Mesendoderm (in vitro differentiated cells): ENCODE data around the gene CD63.
A peak's percentile ranks its signal among the peaks of the same experiment; 100 is the strongest.

Experiments
- DNase-seq: peaks from one replicate; pipeline ENCODE4 v3.0.0; 2013
- H2AK5ac ChIP-seq: 2 replicates; pipeline ENCODE4 v1.6.1; 2013; ENCODE audit warnings: low read length, inconsistent platforms
- H2BK120ac ChIP-seq: 2 replicates; pipeline ENCODE4 v1.6.1; 2013; ENCODE audit warnings: low read depth, mild to moderate bottlenecking, low read length, moderate library complexity, mixed read lengths
- H2BK15ac ChIP-seq: replicated peaks from 2 replicates; pipeline ENCODE4 v1.6.1; 2013; ENCODE audit warnings: low read depth, mild to moderate bottlenecking, moderate library complexity
- H2BK5ac ChIP-seq: 2 replicates; pipeline ENCODE4 v1.6.1; 2013; ENCODE audit warnings: low read length, inconsistent platforms
- H3K18ac ChIP-seq: 2 replicates; pipeline ENCODE4 v1.6.1; 2013; ENCODE audit warnings: mild to moderate bottlenecking, low read length, mixed read lengths
- H3K23ac ChIP-seq: one replicate; pipeline ENCODE4 v1.6.1; 2013; ENCODE audit warnings: low read length
- H3K27ac ChIP-seq: 2 replicates; pipeline ENCODE4 v1.5.1; 2013; ENCODE audit warnings: low read depth, mild to moderate bottlenecking, inconsistent platforms, low read length, moderate library complexity
- H3K27me3 ChIP-seq: 2 replicates; pipeline ENCODE4 v1.6.1; 2013; ENCODE audit warnings: low read length, control low read depth, mild to moderate bottlenecking, inconsistent platforms; ENCODE audit not compliant: insufficient read depth, poor library complexity
- H3K36me3 ChIP-seq: 2 replicates; pipeline ENCODE4 v1.6.1; 2013; ENCODE audit warnings: low read length, inconsistent platforms; ENCODE audit not compliant: control insufficient read depth, insufficient read depth
- H3K4ac ChIP-seq: one replicate; pipeline ENCODE4 v1.6.1; 2013; ENCODE audit warnings: low read depth, mild to moderate bottlenecking, low read length, moderate library complexity
- H3K4me1 ChIP-seq: 2 replicates; pipeline ENCODE4 v1.6.1; 2013; ENCODE audit warnings: low read depth, low read length, inconsistent platforms; ENCODE audit not compliant: control insufficient read depth
- H3K4me2 ChIP-seq: 2 replicates; pipeline ENCODE4 v1.6.1; 2013; ENCODE audit warnings: low read length
- H3K4me3 ChIP-seq: 2 replicates; pipeline ENCODE4 v1.5.1; 2013; ENCODE audit warnings: mild to moderate bottlenecking, low read length
- H3K56ac ChIP-seq: one replicate; pipeline ENCODE4 v1.6.1; 2013; ENCODE audit warnings: low read length
- H3K79me1 ChIP-seq: 2 replicates; pipeline ENCODE4 v1.6.1; 2013; ENCODE audit warnings: low read length, inconsistent platforms
- H3K79me2 ChIP-seq: 2 replicates; pipeline ENCODE4 v1.6.1; 2013; ENCODE audit warnings: mild to moderate bottlenecking, low read length; ENCODE audit not compliant: control insufficient read depth, insufficient read depth
- H3K9ac ChIP-seq: 2 replicates; pipeline ENCODE4 v1.6.1; 2013; ENCODE audit warnings: low read length, inconsistent platforms
- H4K5ac ChIP-seq: one replicate; pipeline ENCODE4 v1.6.1; 2013; ENCODE audit warnings: low read length
- H4K8ac ChIP-seq: one replicate; pipeline ENCODE4 v1.6.1; 2013; ENCODE audit warnings: low read depth, mild to moderate bottlenecking, control low read depth, low read length, moderate library complexity
- WGBS: extraction: QIAGEN DNeasy Blood & Tissue Kit; methylation state at CpG from one replicate; pipeline ENCODE4 v1.1.7; 2013; ENCODE audit warnings: low lambda C conversion rate, missing lambda C conversion rate; ENCODE audit not compliant: insufficient coverage; ENCODE audit errors: extremely low coverage; 5-methylcytosine and 5-hydroxymethylcytosine counted together

Gene CD63

DNA sequence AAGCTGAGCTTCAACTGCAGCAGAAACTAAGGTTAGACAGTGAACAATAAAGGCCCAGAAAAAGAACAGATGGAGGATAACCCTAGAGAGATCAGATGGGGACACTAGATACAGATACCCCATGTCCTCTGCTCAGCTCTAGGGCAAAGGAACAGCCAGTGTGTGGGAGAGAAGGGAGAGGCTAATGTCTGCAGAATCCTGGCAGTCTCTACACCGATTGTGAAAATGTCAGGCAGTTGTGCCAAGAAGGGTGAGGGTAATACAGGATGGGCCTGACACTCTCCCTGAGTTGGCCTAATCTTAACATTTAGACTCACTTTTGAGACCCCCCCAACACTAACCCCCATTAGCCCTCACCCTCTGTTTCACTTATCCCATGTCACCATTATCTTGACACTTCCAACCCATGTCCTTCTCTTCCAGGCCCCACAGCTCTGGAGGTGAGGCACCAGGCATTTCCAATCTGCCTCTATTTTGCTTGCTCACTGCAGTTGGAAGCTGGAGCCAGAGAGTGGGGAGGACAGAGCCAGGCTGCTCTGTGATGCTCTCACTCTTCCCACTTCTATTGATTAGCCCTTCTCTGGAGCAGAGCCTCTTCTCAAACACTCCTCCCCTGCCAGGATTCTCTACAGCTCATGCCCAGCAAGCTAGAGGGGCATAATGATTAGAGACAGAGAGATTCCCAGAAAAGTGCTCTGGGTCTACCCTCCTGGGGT, 16.0 kb downstream of the CD63 start:
- H3K9ac ChIP-seq, result no peak overlapping the region
- no peak overlapping the region for H3K4me3 ChIP-seq
- no peak overlapping the region for H4K8ac ChIP-seq
- peaks cover 13% of the 10 kb centered on the region for H3K4me1 ChIP-seq
- DNase-seq, result no peak
- no peaks in the 10 kb centered on the region for H3K79me2 ChIP-seq
- no peaks in the 10 kb centered on the region for H3K27me3 ChIP-seq
- no peak overlapping the region for H3K23ac ChIP-seq
- no peak overlapping the region for H3K18ac ChIP-seq
- H3K4me2 ChIP-seq, result no peak overlapping the region
- no peaks in the 10 kb centered on the region for H3K79me1 ChIP-seq
- no CpG with 5 or more reads among the region's 1 CpG for WGBS
- no peak overlapping the region for H2BK15ac ChIP-seq
- H3K27ac ChIP-seq, result no peak overlapping the region
- H3K4ac ChIP-seq, result no peak overlapping the region
- no peak overlapping the region for H4K5ac ChIP-seq
- no peak overlapping the region for H2BK120ac ChIP-seq
- no peak overlapping the region for H3K56ac ChIP-seq
- no peak overlapping the region for H2AK5ac ChIP-seq
- H3K36me3 ChIP-seq, result no peaks in the 10 kb centered on the region
- H2BK5ac ChIP-seq, result no peak overlapping the region

DNA sequence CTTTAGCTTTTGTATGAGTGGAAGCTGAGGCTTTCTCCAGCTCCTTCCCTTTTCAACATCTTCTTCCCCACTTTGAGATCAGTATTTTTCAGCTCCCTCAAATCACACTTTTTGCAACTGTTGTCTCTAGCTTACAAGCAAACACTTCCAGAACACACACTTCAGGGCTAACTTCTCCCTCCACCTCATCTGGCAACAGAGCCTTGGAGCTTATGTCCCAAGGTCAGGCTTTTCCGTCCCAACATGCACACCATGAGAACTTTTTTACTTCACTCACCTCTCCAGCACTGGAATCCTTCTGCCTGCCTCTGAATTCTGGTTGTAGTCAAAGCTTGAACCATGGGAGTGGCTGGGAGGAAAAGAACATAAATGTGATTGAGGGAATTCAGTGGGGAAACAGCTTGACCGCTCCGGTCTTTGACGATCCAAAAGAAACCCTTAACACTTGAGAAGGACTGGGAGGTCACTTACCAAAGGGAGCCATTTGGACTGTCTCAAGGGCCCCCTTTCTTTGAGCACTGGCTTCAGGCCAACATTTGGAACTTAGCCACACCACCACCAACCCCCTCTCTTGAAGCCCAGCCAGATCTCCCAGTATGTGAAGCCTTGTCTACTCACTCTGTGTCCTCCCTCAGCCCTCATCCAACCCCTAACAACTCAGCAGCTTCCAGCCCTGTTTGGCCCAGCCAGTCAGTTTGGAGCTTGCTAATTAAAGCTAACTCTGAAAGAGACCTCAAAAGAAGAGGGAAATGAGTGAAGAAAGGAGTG, 16.8 kb downstream of the CD63 start:
- Histone ChIP-seq H2BK5ac (no peak overlapping the region), H3K23ac (no peak overlapping the region), H2BK120ac (no peak overlapping the region), H4K5ac (no peak overlapping the region), H3K4ac (no peak overlapping the region), H3K4me1 (peaks cover 6% of the 10 kb centered on the region), H3K56ac (no peak overlapping the region), H3K9ac (no peak overlapping the region), H2BK15ac (no peak overlapping the region), H3K79me1 (no peaks in the 10 kb centered on the region), H3K4me2 (no peak overlapping the region), H3K18ac (no peak overlapping the region), H3K79me2 (no peaks in the 10 kb centered on the region), H3K27ac (no peak overlapping the region), H3K27me3 (no peaks in the 10 kb centered on the region), H3K36me3 (no peaks in the 10 kb centered on the region), H2AK5ac (no peak overlapping the region), H4K8ac (no peak overlapping the region), H3K4me3 (no peak overlapping the region)
- WGBS, result no CpG with 5 or more reads among the region's 4 CpGs
- DNase-seq, result no peak

DNA sequence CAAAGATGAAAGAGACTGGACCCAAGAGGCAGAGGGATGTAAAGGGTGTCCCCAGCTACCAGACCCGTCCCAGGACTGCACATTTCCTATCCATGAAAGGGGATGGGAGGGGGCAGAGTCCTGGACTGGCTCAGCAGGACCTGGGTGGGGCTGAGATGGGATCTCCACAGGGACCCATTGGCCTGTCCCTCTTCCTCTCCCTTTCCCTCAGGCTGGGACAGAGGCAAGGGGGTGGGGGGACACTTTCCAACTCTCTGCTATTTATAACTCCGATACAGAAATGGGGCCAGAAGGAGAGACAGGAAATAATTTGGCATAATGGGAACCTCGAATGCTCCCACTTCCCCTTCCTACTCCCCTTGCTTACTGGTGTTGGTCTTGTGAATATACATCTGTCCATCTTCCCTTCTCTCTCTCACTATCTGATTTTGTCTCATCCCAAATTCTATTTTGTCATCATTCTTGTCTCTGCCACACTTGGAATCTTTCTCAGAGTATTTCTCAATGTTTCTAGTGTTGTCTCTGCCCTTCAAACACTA, 20.0 kb downstream of the CD63 start:
- no peak overlapping the region for H2AK5ac ChIP-seq
- peak overlapping the region; percentile 5 for H3K4me2 ChIP-seq
- H4K8ac ChIP-seq, result no peak overlapping the region
- H2BK5ac ChIP-seq, result no peak overlapping the region
- H3K79me2 ChIP-seq, result no peaks in the 10 kb centered on the region
- no peak overlapping the region for H3K4ac ChIP-seq
- H3K27me3 ChIP-seq, result no peaks in the 10 kb centered on the region
- no peak overlapping the region for H2BK15ac ChIP-seq
- H3K79me1 ChIP-seq, result no peaks in the 10 kb centered on the region
- H3K36me3 ChIP-seq, result no peaks in the 10 kb centered on the region
- no peak overlapping the region for H3K9ac ChIP-seq
- H3K4me1 ChIP-seq, result peaks cover 4% of the 10 kb centered on the region
- no peak overlapping the region for H3K23ac ChIP-seq
- H4K5ac ChIP-seq, result no peak overlapping the region
- WGBS, result no CpG with 5 or more reads among the region's 3 CpGs
- H2BK120ac ChIP-seq, result no peak overlapping the region
- no peak overlapping the region for H3K4me3 ChIP-seq
- H3K27ac ChIP-seq, result no peak overlapping the region
- no peak for DNase-seq
- peak overlapping the region; percentile 80 for H3K56ac ChIP-seq
- H3K18ac ChIP-seq, result no peak overlapping the region

DNA sequence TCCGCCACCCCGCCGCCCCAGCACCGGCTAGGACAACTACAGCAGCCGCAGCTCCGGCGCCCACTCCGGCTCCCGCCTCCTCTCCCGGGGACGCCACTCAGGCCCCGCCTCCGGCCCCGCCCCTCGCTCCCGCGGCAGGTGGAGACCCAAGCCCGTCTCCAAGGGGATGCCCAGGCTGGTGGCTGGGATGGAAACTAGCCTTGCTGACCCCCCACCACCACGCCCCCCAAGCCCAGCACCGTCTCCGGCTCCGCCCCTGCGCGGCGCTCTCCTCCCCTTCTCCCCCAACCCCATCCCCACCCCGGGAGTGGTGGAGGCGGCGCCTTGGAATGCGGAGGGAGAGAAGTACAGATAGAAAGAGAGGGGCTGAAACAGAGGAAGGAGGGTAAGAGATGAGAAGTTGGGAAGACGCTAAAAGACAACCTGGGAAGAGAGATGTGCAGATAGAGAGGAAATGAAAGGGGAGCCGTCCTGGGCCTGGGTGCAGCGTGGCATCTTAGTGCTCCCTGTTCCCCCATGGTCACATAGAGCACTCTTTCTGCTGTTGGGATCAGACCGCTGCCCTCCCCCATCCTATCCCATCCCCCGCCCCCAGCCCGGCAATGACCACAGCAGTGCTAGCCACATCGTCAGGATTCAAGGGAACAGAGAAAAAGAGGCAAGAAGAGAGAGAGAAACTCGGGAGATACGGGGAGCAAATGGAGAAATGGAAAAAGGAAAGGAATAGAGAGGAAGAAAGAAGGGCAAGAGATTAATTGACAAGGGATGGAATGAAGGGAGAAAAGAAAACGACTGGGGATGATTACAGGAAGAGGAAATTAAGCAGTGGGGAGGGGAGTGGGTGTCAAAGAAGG, 20.7 kb downstream of the CD63 start, which contains the start of gene ITGA7:
TSS of gene ITGA7 (minus strand) at position 64 of the 854 bp plus-strand sequence. CDS start 222 bp downstream, outside the sequence.
- Histone ChIP-seq H3K4me2 (peak within 1 kb of the TSS; percentile 89), H3K79me1 (no peaks in the 10 kb centered on the region), H3K4ac (no peak within 1 kb of the TSS), H3K27me3 (no peaks in the 10 kb centered on the region), H3K23ac (no peak within 1 kb of the TSS), H2BK15ac (no peak within 1 kb of the TSS), H2BK120ac (no peak within 1 kb of the TSS), H3K79me2 (no peaks in the 10 kb centered on the region), H3K9ac (peak within 1 kb of the TSS; percentile 64), H3K56ac (peak within 1 kb of the TSS; percentile 82), H3K4me3 (peak within 1 kb of the TSS; percentile 52), H3K18ac (peak within 1 kb of the TSS; percentile 45), H3K4me1 (peaks cover 4% of the 10 kb centered on the region), H3K36me3 (no peaks in the 10 kb centered on the region), H2BK5ac (no peak within 1 kb of the TSS), H2AK5ac (no peak within 1 kb of the TSS), H3K27ac (no peak within 1 kb of the TSS), H4K5ac (no peak within 1 kb of the TSS), H4K8ac (no peak within 1 kb of the TSS)
- peak; percentile 91 for DNase-seq
- WGBS, result no CpG with 5 or more reads among the region's 39 CpGs

DNA sequence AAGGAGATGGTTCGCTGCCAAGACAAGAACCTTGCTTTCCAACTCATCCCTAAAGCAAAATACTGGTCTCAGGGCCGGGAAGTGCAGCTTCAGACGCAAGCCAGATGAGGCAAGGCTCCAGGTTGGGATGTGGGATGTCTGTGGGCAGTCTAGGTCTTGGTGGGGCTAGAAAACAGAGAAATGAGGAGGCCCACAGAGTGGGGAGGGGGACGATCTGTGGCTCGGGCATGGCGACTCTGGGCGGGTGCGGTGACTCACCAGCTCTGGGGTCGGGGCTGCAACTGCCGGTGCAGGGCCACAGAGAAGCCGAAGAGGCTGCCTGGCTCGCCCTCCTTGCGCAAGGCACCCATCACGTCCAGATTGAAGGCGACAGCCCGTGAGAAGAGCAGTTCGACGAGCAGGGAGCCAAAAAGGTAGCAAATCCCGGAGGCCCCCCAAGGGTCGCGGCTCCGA, 21.6 kb downstream of the CD63 start:
- H3K27me3 ChIP-seq, result no peaks in the 10 kb centered on the region
- H4K5ac ChIP-seq, result no peak overlapping the region
- peak; percentile 60 for DNase-seq
- no peak overlapping the region for H3K27ac ChIP-seq
- peak overlapping the region; percentile 82 for H3K56ac ChIP-seq
- no peak overlapping the region for H2BK15ac ChIP-seq
- no peak overlapping the region for H4K8ac ChIP-seq
- no peaks in the 10 kb centered on the region for H3K36me3 ChIP-seq
- H3K4ac ChIP-seq, result no peak overlapping the region
- peak overlapping the region; percentile 59 for H3K9ac ChIP-seq
- peak overlapping the region; percentile 45 for H3K18ac ChIP-seq
- no peaks in the 10 kb centered on the region for H3K79me2 ChIP-seq
- peak overlapping the region; percentile 49 for H3K4me2 ChIP-seq
- no peaks in the 10 kb centered on the region for H3K79me1 ChIP-seq
- no CpG with 5 or more reads among the region's 22 CpGs for WGBS
- no peak overlapping the region for H2BK5ac ChIP-seq
- H3K4me3 ChIP-seq, result peak overlapping the region; percentile 46
- H3K4me1 ChIP-seq, result peaks cover 4% of the 10 kb centered on the region
- H2AK5ac ChIP-seq, result no peak overlapping the region
- H3K23ac ChIP-seq, result no peak overlapping the region
- H2BK120ac ChIP-seq, result no peak overlapping the region
